Gastrocnemius medialis (tissue), 4 donors: ENCODE results near the gene LRG1. TPM values are rescaled to one million over a fixed set of nuclear protein-coding genes. Genes with fewer than 3 reads are reported as not detected.

Experiments used
- ATAC-seq, 2 donors: fragments of 150-250 bp; one replicate each; pipeline ENCODE4 v1.9.1; 2016
- DNase-seq, 2 donors: peaks; one replicate each; pipeline ENCODE4 v3.0.0-alpha.2; 2019
- H3K27ac ChIP-seq, 4 donors: fragments of 200-600 bp; sonication (generic); 1 replicate in 1 of 4; 2 replicates in 3 of 4; pipeline ENCODE4 v1.5.1; 2016 to 2018; ENCODE audit warnings: mild to moderate bottlenecking in 2 of 4, moderate library complexity in 1 of 4
- H3K27me3 ChIP-seq, 3 donors: fragments of 200-600 bp; sonication (generic) in 2 of 3; 1 replicate in 1 of 3; 2 replicates in 2 of 3; pipeline versions ENCODE4 v1.5.1 to v1.6.0; 2016 to 2019; ENCODE audit warnings: mild to moderate bottlenecking in 1 of 3, moderate library complexity in 1 of 3
- H3K36me3 ChIP-seq, 2 donors: fragments of 200-600 bp; sonication (generic) in 1 of 2; one replicate each; pipeline ENCODE4 v1.5.1; 2017 to 2018
- H3K4me1 ChIP-seq, 2 donors: fragments of 200-600 bp; sonication (generic) in 1 of 2; one replicate each; pipeline ENCODE4 v1.5.1; 2016 to 2017; ENCODE audit warnings: mild to moderate bottlenecking in 2 of 2
- H3K4me3 ChIP-seq, 4 donors: fragments of 200-600 bp; sonication (generic) in 3 of 4; 1 replicate in 1 of 4; 2 replicates in 3 of 4; pipeline ENCODE4 v1.5.1; 2016 to 2019; ENCODE audit warnings: mild to moderate bottlenecking in 2 of 4
- H3K9me3 ChIP-seq, 3 donors: fragments of 200-600 bp; sonication (generic) in 2 of 3; 1 replicate in 1 of 3; 2 replicates in 2 of 3; pipeline ENCODE4 v1.5.1; 2016 to 2019
- CTCF ChIP-seq, 5 experiments: fragments of 450-650 bp in 3 of 5; fragments of 200-600 bp in 2 of 5; sonication (generic) in 2 of 5; IDR thresholded peaks in 4 of 5; conservative IDR thresholded peaks in 1 of 5; 1 replicate in 4 of 5; 2 replicates in 1 of 5; pipeline ENCODE4 v1.5.1; 2016 to 2019; ENCODE audit warnings: antibody characterized with exemption in 5 of 5, mild to moderate bottlenecking in 3 of 5, moderate library complexity in 3 of 5
- POLR2A ChIP-seq, 2 donors: fragments of 450-650 bp; IDR thresholded peaks; one replicate each; pipeline ENCODE4 v1.6.1; 2017; ENCODE audit warnings: antibody characterized with exemption in 2 of 2, mild to moderate bottlenecking in 2 of 2, moderate library complexity in 2 of 2
- in situ Hi-C, 4 donors: fragments of 200-750 bp; cut with MboI; loops; one replicate each; pipeline versions ENCODE4 v1.15.0 to v1.8.0; 2017; ENCODE audit warnings: low sequenced_read_pairs in 4 of 4
- intact Hi-C: fragments of 100-400 bp; cut with DNase I; formaldehyde crosslinking; loops from one replicate; pipeline ENCODE4 v1.15.1; 2023; ENCODE audit warnings: low total_unique reads
- total RNA-seq, 4 donors: library from RNA; depleted of rRNA; stranded (reverse); fragments of >200 nt; gene quantifications; one replicate each; pipeline versions ENCODE4 v1.1.0 to v1.2.3, GENCODE V29; 2016

LRG1 gene
- total RNA-seq, 4 donors from 2014 or later, result 0.15 to 2.7 (median 0.98) TPM; not detected in 1

- in situ Hi-C loops (no loop called here), intact Hi-C loops (loop anchor here (2.0 to 10.0 kb wide), 3 partner anchors 137 to 561 kb away; no protein-coding TSS in a partner anchor)
- no peak for TF ChIP-seq POLR2A (IDR thresholded peaks at IDR 0.05)
- no peak for TF ChIP-seq CTCF (IDR thresholded peaks at IDR 0.05 in 4 of 5, conservative IDR thresholded peaks at IDR 0.05 in 1 of 5)
- no peaks in the 10 kb centered on the region for H3K9me3 ChIP-seq
- peaks cover 0 to 24% of the 10 kb centered on the region in 2 donors for H3K36me3 ChIP-seq
- peaks cover 47 to 70% of the 10 kb centered on the region in 2 donors for H3K4me1 ChIP-seq
- no peak overlapping the region for H3K4me3 ChIP-seq
- H3K27me3 ChIP-seq, result no peaks in the 10 kb centered on the region
- peak overlapping the region; percentile 97 to 99 (median 98) for H3K27ac ChIP-seq
- no peak for DNase-seq
- no peak for ATAC-seq
Observed at GRCh38 chr19:4515732-4516131, 24.1 kb downstream of the LRG1 start.

GRCh38 chr19:4513248-4513647, 26.6 kb downstream of the LRG1 start:
- intact Hi-C loops, result loop anchor here (10.0 kb wide), 1 partner anchor 558 kb away; no protein-coding TSS in a partner anchor
- in situ Hi-C loops, result no loop called here
- Histone ChIP-seq H3K27me3 (no peaks in the 10 kb centered on the region), H3K36me3 (peaks cover 0 to 30% of the 10 kb centered on the region in 2 donors), H3K27ac (peak overlapping the region; percentile 97 to 99 (median 98)), H3K4me1 (peaks cover 46 to 74% of the 10 kb centered on the region in 2 donors), H3K9me3 (no peaks in the 10 kb centered on the region), H3K4me3 (no peak overlapping the region)
- ATAC-seq (no peak), DNase-seq (no peak)
- no peak for TF ChIP-seq CTCF (IDR thresholded peaks at IDR 0.05 in 4 of 5, conservative IDR thresholded peaks at IDR 0.05 in 1 of 5)
- TF ChIP-seq POLR2A (IDR thresholded peaks at IDR 0.05), result no peak

GRCh38 chr19:4512070-4512469, 27.8 kb downstream of the LRG1 start:
- Histone ChIP-seq H3K4me3 (no peak overlapping the region), H3K9me3 (no peaks in the 10 kb centered on the region), H3K27ac (peak overlapping the region; percentile 63 to 99 (median 74)), H3K36me3 (peaks cover 0 to 35% of the 10 kb centered on the region in 2 donors), H3K27me3 (no peaks in the 10 kb centered on the region), H3K4me1 (peaks cover 58 to 74% of the 10 kb centered on the region in 2 donors)
- intact Hi-C loops, result loop anchor here (10.0 kb wide), 1 partner anchor 557 kb away; no protein-coding TSS in a partner anchor
- ATAC-seq (peak in 1 of 2 donors; percentile 11), DNase-seq (peak in 1 of 2 donors; percentile 66)
- in situ Hi-C loops, result no loop called here
- TF ChIP-seq CTCF (IDR thresholded peaks at IDR 0.05 in 4 of 5, conservative IDR thresholded peaks at IDR 0.05 in 1 of 5) (no peak), POLR2A (IDR thresholded peaks at IDR 0.05) (no peak)

- Histone ChIP-seq H3K4me1 (peaks cover 61 to 71% of the 10 kb centered on the region in 2 donors), H3K36me3 (peaks cover 0 to 41% of the 10 kb centered on the region in 2 donors), H3K27me3 (no peaks in the 10 kb centered on the region), H3K4me3 (no peak overlapping the region), H3K27ac (peak overlapping the region; percentile 63 to 99 (median 74)), H3K9me3 (no peaks in the 10 kb centered on the region)
- intact Hi-C loops, result loop anchor here (10.0 kb wide), 1 partner anchor 557 kb away; no protein-coding TSS in a partner anchor
- ATAC-seq (peak in 1 of 2 donors; percentile 31), DNase-seq (no peak)
- in situ Hi-C loops, result no loop called here
- TF ChIP-seq POLR2A (IDR thresholded peaks at IDR 0.05) (no peak), CTCF (IDR thresholded peaks at IDR 0.05 in 4 of 5, conservative IDR thresholded peaks at IDR 0.05 in 1 of 5) (no peak)
Observed at GRCh38 chr19:4511300-4512054, 28.4 kb downstream of the LRG1 start.
